AG04449 (cell line): Measurements from ENCODE around the gene OR1Q1.
"Not testable (repeated sequence)": the region's sequence is repeated elsewhere in the genome, so short reads cannot be mapped to it uniquely, and the experiment has no call there.

ENCODE experiments used
- CTCF ChIA-PET: fragments of 350-600 bp; formaldehyde crosslinking; extraction: SDS; loops from one replicate; lab custom pipeline; 2021; ENCODE audit warnings: antibody characterized with exemption; lab: Yijun Ruan, JAX
- POLR2A ChIA-PET: fragments of 400-600, 350-600 bp; formaldehyde crosslinking; extraction: SDS; loops from one replicate; lab custom pipeline; 2020; ENCODE audit warnings: antibody characterized with exemption, inconsistent platforms; lab: Yijun Ruan, JAX
- DNase-seq: peaks from one replicate; pipeline ENCODE4 v3.0.0-alpha.2; 2010; ENCODE audit warnings: low read depth, low spot score
- H3K4me3 ChIP-seq: 2 replicates; pipeline ENCODE4 v1.5.1; 2011; ENCODE audit warnings: low read depth, mild to moderate bottlenecking, control low read depth, low read length
- TF ChIP-seq, protein P1 (sequence below): IDR thresholded peaks from one replicate; pipeline ENCODE4 v1.5.1; 2011; ENCODE audit warnings: mild to moderate bottlenecking, moderate library complexity, low read length, control low read depth, inconsistent platforms; ENCODE audit not compliant: insufficient read depth; ENCODE audit errors: missing control alignments

The OR1Q1 gene, protein sequence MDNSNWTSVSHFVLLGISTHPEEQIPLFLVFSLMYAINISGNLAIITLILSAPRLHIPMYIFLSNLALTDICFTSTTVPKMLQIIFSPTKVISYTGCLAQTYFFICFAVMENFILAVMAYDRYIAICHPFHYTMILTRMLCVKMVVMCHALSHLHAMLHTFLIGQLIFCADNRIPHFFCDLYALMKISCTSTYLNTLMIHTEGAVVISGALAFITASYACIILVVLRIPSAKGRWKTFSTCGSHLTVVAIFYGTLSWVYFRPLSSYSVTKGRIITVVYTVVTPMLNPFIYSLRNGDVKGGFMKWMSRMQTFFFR

GRCh38 chr9:122614362-122614761, at the start of gene OR1Q1:
Gene OR1Q1, plus strand, starts transcription at chr9:122614738. Its CDS starts 0 bp downstream, at chr9:122614738.
- CTCF ChIA-PET = no interaction called here
- POLR2A ChIA-PET = no interaction called here
- TF ChIP-seq, protein P1, sequence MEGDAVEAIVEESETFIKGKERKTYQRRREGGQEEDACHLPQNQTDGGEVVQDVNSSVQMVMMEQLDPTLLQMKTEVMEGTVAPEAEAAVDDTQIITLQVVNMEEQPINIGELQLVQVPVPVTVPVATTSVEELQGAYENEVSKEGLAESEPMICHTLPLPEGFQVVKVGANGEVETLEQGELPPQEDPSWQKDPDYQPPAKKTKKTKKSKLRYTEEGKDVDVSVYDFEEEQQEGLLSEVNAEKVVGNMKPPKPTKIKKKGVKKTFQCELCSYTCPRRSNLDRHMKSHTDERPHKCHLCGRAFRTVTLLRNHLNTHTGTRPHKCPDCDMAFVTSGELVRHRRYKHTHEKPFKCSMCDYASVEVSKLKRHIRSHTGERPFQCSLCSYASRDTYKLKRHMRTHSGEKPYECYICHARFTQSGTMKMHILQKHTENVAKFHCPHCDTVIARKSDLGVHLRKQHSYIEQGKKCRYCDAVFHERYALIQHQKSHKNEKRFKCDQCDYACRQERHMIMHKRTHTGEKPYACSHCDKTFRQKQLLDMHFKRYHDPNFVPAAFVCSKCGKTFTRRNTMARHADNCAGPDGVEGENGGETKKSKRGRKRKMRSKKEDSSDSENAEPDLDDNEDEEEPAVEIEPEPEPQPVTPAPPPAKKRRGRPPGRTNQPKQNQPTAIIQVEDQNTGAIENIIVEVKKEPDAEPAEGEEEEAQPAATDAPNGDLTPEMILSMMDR = no peak
- no peak within 1 kb of the TSS for H3K4me3 ChIP-seq
- DNase-seq = no peak

DNA sequence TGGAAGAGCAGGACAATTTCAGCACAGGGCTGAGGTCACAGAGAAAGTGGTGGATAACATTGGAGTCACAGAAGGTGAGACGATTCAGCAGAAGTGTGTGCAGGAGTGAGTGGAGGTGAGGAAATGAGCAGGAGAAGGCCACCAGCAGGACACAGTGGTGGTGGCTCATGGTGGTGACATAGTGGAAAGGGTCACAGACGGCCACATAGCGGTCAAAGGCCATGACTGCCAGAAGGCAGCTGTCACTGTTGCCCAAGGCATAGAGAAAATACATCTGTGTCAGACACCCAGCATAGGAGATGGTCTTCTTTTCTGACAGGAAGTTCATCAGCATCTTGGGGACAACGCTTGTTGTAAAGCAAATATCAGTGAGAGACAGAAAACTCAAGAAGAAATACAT, 46.6 kb upstream of the OR1Q1 start:
- ChIA-PET POLR2A (no interaction called here), CTCF (interaction anchor here (1.1 kb wide), 1 partner anchor 16 kb away, joined by 3 read pairs; the partner anchor contains the start of gene OR1L8)
- TF ChIP-seq, protein P1 = no peak
- H3K4me3 ChIP-seq = no peak overlapping the region
- DNase-seq = no peak

DNA sequence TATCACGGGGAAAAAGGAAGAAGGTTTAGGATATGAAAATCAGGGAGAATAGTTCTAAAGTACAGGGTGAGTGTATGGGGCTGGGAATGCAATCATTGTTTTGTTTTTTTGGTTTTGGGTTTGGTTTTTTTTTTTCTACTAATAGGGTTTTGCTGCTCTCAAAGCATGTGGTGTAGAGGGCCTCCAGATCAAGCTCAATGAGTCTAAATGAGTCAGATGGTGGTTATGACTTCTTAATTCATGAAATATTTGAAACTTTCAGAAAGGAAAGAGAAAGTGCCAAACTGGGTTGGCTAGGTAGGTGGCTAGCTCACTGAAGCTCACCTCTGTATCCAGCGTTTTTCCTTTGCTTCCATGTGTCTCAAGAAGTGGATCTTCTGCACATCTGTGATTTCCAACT, 42.1 kb upstream of the OR1Q1 start:
- ChIA-PET CTCF (interaction anchor here (0.6 kb wide), 1 partner anchor 184 kb away, joined by 3 read pairs; no protein-coding TSS in a partner anchor), POLR2A (no interaction called here)
- TF ChIP-seq, protein P1 = no peak
- H3K4me3 ChIP-seq = no peak overlapping the region
- no peak for DNase-seq

GRCh38 chr9:122579874-122580273, 34.7 kb upstream of the OR1Q1 start:
- no peak for DNase-seq
- ChIA-PET POLR2A (no interaction called here), CTCF (no interaction called here)
- H3K4me3 ChIP-seq = no peak overlapping the region
- TF ChIP-seq, protein P1 = no peak

DNA sequence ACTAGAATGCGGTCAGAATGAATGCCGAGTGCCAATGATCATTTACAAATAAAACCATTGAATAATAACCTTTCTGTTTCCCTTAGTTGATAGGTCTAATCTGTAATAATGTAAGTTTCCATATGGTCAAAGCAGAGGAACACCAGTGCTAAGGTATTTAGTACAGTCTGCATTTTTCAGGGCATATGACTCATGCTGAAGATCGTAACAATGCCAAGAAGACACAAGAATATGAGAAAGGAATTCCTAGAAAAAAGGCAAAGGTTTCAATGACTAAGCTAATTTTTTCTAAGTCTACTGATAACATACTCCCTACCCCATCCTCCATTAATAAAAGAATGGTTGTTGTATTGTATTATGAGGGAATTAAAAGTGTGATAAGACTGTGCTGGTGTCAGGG, 34.2 kb upstream of the OR1Q1 start:
- no peak overlapping the region for H3K4me3 ChIP-seq
- TF ChIP-seq, protein P1 = no peak
- ChIA-PET CTCF (no interaction called here), POLR2A (no interaction called here)
- no peak for DNase-seq

- CTCF ChIA-PET = interaction anchor here (1.3 kb wide), 1 partner anchor 16 kb away, joined by 3 read pairs; no protein-coding TSS in a partner anchor
- POLR2A ChIA-PET, DNase-seq, H3K4me3 ChIP-seq: not testable (repeated sequence)
Measured at GRCh38 chr9:122583284-122583683, 31.3 kb upstream of the OR1Q1 start, which contains the start of gene OR1L8. Gene OR1L8, minus strand, starts transcription at chr9:122583384. Its CDS starts 14,907 bp downstream, at chr9:122568477.

DNA sequence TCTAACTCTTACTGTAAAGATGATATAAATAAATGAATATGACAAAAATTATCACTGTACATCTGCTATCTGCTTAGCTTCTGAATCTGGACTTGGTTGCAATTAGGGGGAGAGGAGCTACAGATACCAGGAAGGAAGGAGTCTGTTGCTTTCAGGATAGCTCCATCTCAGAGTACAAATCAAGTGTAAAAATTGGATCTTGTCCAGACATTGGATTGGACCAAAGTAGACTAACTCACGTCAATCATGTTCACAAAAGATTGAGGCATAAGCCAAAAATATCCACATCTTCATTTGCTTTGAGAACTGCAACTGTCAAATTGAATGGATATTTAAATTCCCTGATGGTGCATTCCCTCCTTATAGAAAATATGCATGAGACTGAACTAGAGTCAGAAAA, 8.8 kb upstream of the OR1Q1 start:
- TF ChIP-seq, protein P1 = no peak
- H3K4me3 ChIP-seq = no peak overlapping the region
- ChIA-PET CTCF (no interaction called here), POLR2A (no interaction called here)
- no peak for DNase-seq
